HG02763 (cell line): ENCODE results near the gene ITGA2B.

Experiments used
- ATAC-seq: cut with Tn5 transposase; IDR thresholded peaks from one replicate; pipeline ENCODE4 v1.9.1; 2021; ENCODE audit warnings: mild to moderate bottlenecking, moderate library complexity; ENCODE audit not compliant: unreplicated experiment

ITGA2B gene

GRCh38 chr17:44389281-44389680 lies at the start of gene ITGA2B:
Gene ITGA2B, minus strand, starts transcription at chr17:44389649. Its CDS starts 176 bp downstream, at chr17:44389473.
- ATAC-seq, result no peak

- no peak for ATAC-seq
These were observed 49.7 kb upstream of the ITGA2B start for GRCh38 chr17:44439168-44439567.

- ATAC-seq, result no peak
These were observed 49.2 kb upstream of the ITGA2B start for GRCh38 chr17:44438636-44439035.

GRCh38 chr17:44436336-44436735 lies 46.9 kb upstream of the ITGA2B start:
- ATAC-seq, result no peak

- no peak for ATAC-seq
These were observed 43.1 kb upstream of the ITGA2B start for GRCh38 chr17:44432254-44433157.

GRCh38 chr17:44424828-44425461 lies 35.5 kb upstream of the ITGA2B start:
- no peak for ATAC-seq

- no peak for ATAC-seq
These were observed 28.1 kb upstream of the ITGA2B start for GRCh38 chr17:44417553-44417952.

GRCh38 chr17:44416558-44417289 lies 27.3 kb upstream of the ITGA2B start:
- ATAC-seq, result no peak

GRCh38 chr17:44414394-44415155 lies 25.1 kb upstream of the ITGA2B start:
- no peak for ATAC-seq

GRCh38 chr17:44409309-44410028 lies 20.0 kb upstream of the ITGA2B start:
- no peak for ATAC-seq

GRCh38 chr17:44408786-44409185 lies 19.3 kb upstream of the ITGA2B start:
- ATAC-seq, result no peak

- no peak for ATAC-seq
These were observed 13.2 kb upstream of the ITGA2B start for GRCh38 chr17:44402564-44403172.

GRCh38 chr17:44400226-44400847 lies 10.9 kb upstream of the ITGA2B start:
- ATAC-seq, result no peak

- no peak for ATAC-seq
These were observed 9.5 kb upstream of the ITGA2B start for GRCh38 chr17:44398692-44399691.

- ATAC-seq, result no peak
These were observed 8.3 kb upstream of the ITGA2B start for GRCh38 chr17:44397479-44398440.

- ATAC-seq, result no peak
These were observed 7.5 kb upstream of the ITGA2B start for GRCh38 chr17:44396946-44397345.

- ATAC-seq, result no peak
These were observed 5.4 kb upstream of the ITGA2B start for GRCh38 chr17:44394833-44395232.
